Activated naive CD4-positive, alpha-beta T cell treated with Interleukin-2 at 50 U/mL for 16 hours (primary cell): ENCODE measurements around the gene RPS6KB2.
A peak's percentile ranks its signal among the peaks of the same experiment; 100 is the strongest.

Experiments used
- DNase-seq: peaks from one replicate; pipeline ENCODE4 v3.0.0-alpha.2; 2020

Gene RPS6KB2

GRCh38 chr11:67428052-67429001 lies at the start of gene RPS6KB2:
Gene RPS6KB2, plus strand, starts transcription at chr11:67428494. Its CDS starts 52 bp downstream, at chr11:67428546.
- peak; percentile 100 for DNase-seq

- no peak for DNase-seq
Observed at GRCh38 chr11:67378544-67378943, 49.8 kb upstream of the RPS6KB2 start.

GRCh38 chr11:67379061-67380058 lies 48.9 kb upstream of the RPS6KB2 start:
- DNase-seq = no peak

GRCh38 chr11:67381244-67381972 lies 46.9 kb upstream of the RPS6KB2 start:
- no peak for DNase-seq

GRCh38 chr11:67382276-67383136 lies 45.8 kb upstream of the RPS6KB2 start:
- peak; percentile 86 for DNase-seq

- no peak for DNase-seq
Observed at GRCh38 chr11:67384851-67385366, 43.4 kb upstream of the RPS6KB2 start.

- no peak for DNase-seq
Observed at GRCh38 chr11:67387069-67387468, 41.2 kb upstream of the RPS6KB2 start.

GRCh38 chr11:67387518-67387917 lies 40.8 kb upstream of the RPS6KB2 start:
- no peak for DNase-seq

- peak; percentile 65 for DNase-seq
Observed at GRCh38 chr11:67389477-67389876, 38.8 kb upstream of the RPS6KB2 start.

GRCh38 chr11:67390947-67391303 lies 37.4 kb upstream of the RPS6KB2 start:
- no peak for DNase-seq

- peak; percentile 92 for DNase-seq
Observed at GRCh38 chr11:67391304-67392182, 36.8 kb upstream of the RPS6KB2 start, which contains the start of gene RAD9A. Gene RAD9A, plus strand, starts transcription at chr11:67391986. Its CDS starts 59 bp downstream, at chr11:67392045.

- no peak for DNase-seq
Observed at GRCh38 chr11:67392183-67392715, 36.0 kb upstream of the RPS6KB2 start.

GRCh38 chr11:67393437-67393836 lies 34.9 kb upstream of the RPS6KB2 start:
- no peak for DNase-seq

GRCh38 chr11:67393990-67394389 lies 34.3 kb upstream of the RPS6KB2 start:
- DNase-seq = no peak

- no peak for DNase-seq
Observed at GRCh38 chr11:67395555-67396258, 32.6 kb upstream of the RPS6KB2 start.

- DNase-seq = no peak
Observed at GRCh38 chr11:67396259-67396581, 32.1 kb upstream of the RPS6KB2 start.

GRCh38 chr11:67396587-67397389 lies 31.5 kb upstream of the RPS6KB2 start:
- no peak for DNase-seq

GRCh38 chr11:67397536-67397935 lies 30.8 kb upstream of the RPS6KB2 start:
- DNase-seq = no peak
